ENCODE measurements around the gene TEKTIP1.

Gene TEKTIP1

GRCh38 chr19:3523361-3524077 lies 15.5 kb upstream of the TEKTIP1 start:
- Histone ChIP-seq H3K9me3 (ENCODE audit: insufficient read depth, low read length) (no peaks in the 10 kb centered on the region), H2AFZ (ENCODE audit: low read depth, low read length) (no peak overlapping the region), H3K4me1 (ENCODE audit: low read length) (no peaks in the 10 kb centered on the region), H3K4me2 (ENCODE audit: low read length) (no peak overlapping the region), H3K4me3 (ENCODE audit: low read length) (no peak overlapping the region), H3K36me3 (replicated peaks; ENCODE audit: low read depth, low read length) (peaks cover 54% of the 10 kb centered on the region), H3K27me3 (ENCODE audit: low read depth, low read length) (no peaks in the 10 kb centered on the region), H3K79me2 (ENCODE audit: low read length) (peaks cover 38% of the 10 kb centered on the region), H3K9ac (ENCODE audit: low read length) (no peak overlapping the region), H3K27ac (ENCODE audit: low read length) (no peak overlapping the region), H4K20me1 (ENCODE audit: insufficient read depth, low read length) (peaks cover 47% of the 10 kb centered on the region)
- no peak for TF ChIP-seq CTCF (IDR thresholded peaks at IDR 0.05; ENCODE audit: low read depth, low read length)
- no peak for TF ChIP-seq EZH2phosphoT487 (IDR thresholded peaks at IDR 0.05; ENCODE audit: low read depth)

- H2AFZ ChIP-seq (ENCODE audit: low read depth, low read length) = no peak overlapping the region
- peaks cover 40% of the 10 kb centered on the region for H4K20me1 ChIP-seq (ENCODE audit: insufficient read depth, low read length)
- H3K4me3 ChIP-seq (ENCODE audit: low read length) = no peak overlapping the region
- no peaks in the 10 kb centered on the region for H3K27me3 ChIP-seq (ENCODE audit: low read depth, low read length)
- no peak overlapping the region for H3K27ac ChIP-seq (ENCODE audit: low read length)
- H3K9me3 ChIP-seq (ENCODE audit: insufficient read depth, low read length) = no peaks in the 10 kb centered on the region
- H3K36me3 ChIP-seq (replicated peaks; ENCODE audit: low read depth, low read length) = peaks cover 57% of the 10 kb centered on the region
- H3K4me1 ChIP-seq (ENCODE audit: low read length) = no peaks in the 10 kb centered on the region
- no peak for TF ChIP-seq CTCF (IDR thresholded peaks at IDR 0.05; ENCODE audit: low read depth, low read length)
- TF ChIP-seq EZH2phosphoT487 (IDR thresholded peaks at IDR 0.05; ENCODE audit: low read depth) = no peak
- H3K79me2 ChIP-seq (ENCODE audit: low read length) = peaks cover 31% of the 10 kb centered on the region
- no peak overlapping the region for H3K9ac ChIP-seq (ENCODE audit: low read length)
- H3K4me2 ChIP-seq (ENCODE audit: low read length) = no peak overlapping the region
Observed at GRCh38 chr19:3524078-3524842, 14.7 kb upstream of the TEKTIP1 start.

GRCh38 chr19:3524904-3525451 lies 14.0 kb upstream of the TEKTIP1 start:
- no peak overlapping the region for H3K9ac ChIP-seq (ENCODE audit: low read length)
- H3K4me1 ChIP-seq (ENCODE audit: low read length) = no peaks in the 10 kb centered on the region
- no peaks in the 10 kb centered on the region for H3K9me3 ChIP-seq (ENCODE audit: insufficient read depth, low read length)
- H3K79me2 ChIP-seq (ENCODE audit: low read length) = peaks cover 25% of the 10 kb centered on the region
- no peak overlapping the region for H2AFZ ChIP-seq (ENCODE audit: low read depth, low read length)
- H3K27ac ChIP-seq (ENCODE audit: low read length) = no peak overlapping the region
- no peak overlapping the region for H3K4me3 ChIP-seq (ENCODE audit: low read length)
- peaks cover 51% of the 10 kb centered on the region for H3K36me3 ChIP-seq (replicated peaks; ENCODE audit: low read depth, low read length)
- no peak overlapping the region for H3K4me2 ChIP-seq (ENCODE audit: low read length)
- H4K20me1 ChIP-seq (ENCODE audit: insufficient read depth, low read length) = peaks cover 33% of the 10 kb centered on the region
- TF ChIP-seq EZH2phosphoT487 (IDR thresholded peaks at IDR 0.05; ENCODE audit: low read depth) (no peak), CTCF (IDR thresholded peaks at IDR 0.05; ENCODE audit: low read depth, low read length) (no peak)
- H3K27me3 ChIP-seq (ENCODE audit: low read depth, low read length) = no peaks in the 10 kb centered on the region
